Measurements from ENCODE around the gene NGEF.

The NGEF gene

GRCh38 chr2:233042549-233042948 is 29.5 kb upstream of the NGEF start:
- no peak for DNase-seq (ENCODE audit: low spot score)

- DNase-seq (ENCODE audit: low spot score): no peak
Observed at GRCh38 chr2:233041722-233042323, 28.8 kb upstream of the NGEF start.

- DNase-seq (ENCODE audit: low spot score): no peak
Observed at GRCh38 chr2:233040571-233040970, 27.5 kb upstream of the NGEF start.

- DNase-seq (ENCODE audit: low spot score): no peak
Observed at GRCh38 chr2:233039846-233040530, 26.9 kb upstream of the NGEF start.

GRCh38 chr2:233039212-233039845 is 26.3 kb upstream of the NGEF start:
- no peak for DNase-seq (ENCODE audit: low spot score)

GRCh38 chr2:233037078-233037477 is 24.0 kb upstream of the NGEF start:
- no peak for DNase-seq (ENCODE audit: low spot score)

- no peak for DNase-seq (ENCODE audit: low spot score)
Observed at GRCh38 chr2:233036162-233036838, 23.2 kb upstream of the NGEF start.

- no peak for DNase-seq (ENCODE audit: low spot score)
Observed at GRCh38 chr2:233035426-233036161, 22.5 kb upstream of the NGEF start.

- DNase-seq (ENCODE audit: low spot score): no peak
Observed at GRCh38 chr2:233034091-233034882, 21.2 kb upstream of the NGEF start.

GRCh38 chr2:233033672-233034071 is 20.6 kb upstream of the NGEF start:
- no peak for DNase-seq (ENCODE audit: low spot score)

- DNase-seq (ENCODE audit: low spot score): no peak
Observed at GRCh38 chr2:233032551-233033320, 19.7 kb upstream of the NGEF start, which contains the start of gene NEU2. TSS of gene NEU2 (plus strand) at chr2:233032672. CDS start at chr2:233032672, 0 bp downstream.

GRCh38 chr2:233031556-233032500 is 18.8 kb upstream of the NGEF start:
- DNase-seq (ENCODE audit: low spot score): no peak

- no peak for DNase-seq (ENCODE audit: low spot score)
Observed at GRCh38 chr2:233029321-233029720, 16.3 kb upstream of the NGEF start.

- DNase-seq (ENCODE audit: low spot score): no peak
Observed at GRCh38 chr2:233026198-233026813, 13.2 kb upstream of the NGEF start.

GRCh38 chr2:233025706-233026105 is 12.7 kb upstream of the NGEF start:
- DNase-seq (ENCODE audit: low spot score): no peak

GRCh38 chr2:233023761-233024410 is 10.8 kb upstream of the NGEF start:
- DNase-seq (ENCODE audit: low spot score): no peak

GRCh38 chr2:233023007-233023760 is 10.1 kb upstream of the NGEF start:
- DNase-seq (ENCODE audit: low spot score): no peak

- no peak for DNase-seq (ENCODE audit: low spot score)
Observed at GRCh38 chr2:233022561-233022960, 9.5 kb upstream of the NGEF start.
